GM19463 (cell line): ENCODE data around the gene PPP1R12B.
A peak's percentile ranks its signal among the peaks of the same experiment; 100 is the strongest.
"Not testable (repeated sequence)": the region's sequence is repeated elsewhere in the genome, so short reads cannot be mapped to it uniquely, and the experiment has no call there.

Source experiments
- ATAC-seq: cut with Tn5 transposase; IDR thresholded peaks from one replicate; pipeline ENCODE4 v1.9.1; 2021; ENCODE audit warnings: mild to moderate bottlenecking, moderate library complexity; ENCODE audit not compliant: unreplicated experiment

PPP1R12B gene

DNA sequence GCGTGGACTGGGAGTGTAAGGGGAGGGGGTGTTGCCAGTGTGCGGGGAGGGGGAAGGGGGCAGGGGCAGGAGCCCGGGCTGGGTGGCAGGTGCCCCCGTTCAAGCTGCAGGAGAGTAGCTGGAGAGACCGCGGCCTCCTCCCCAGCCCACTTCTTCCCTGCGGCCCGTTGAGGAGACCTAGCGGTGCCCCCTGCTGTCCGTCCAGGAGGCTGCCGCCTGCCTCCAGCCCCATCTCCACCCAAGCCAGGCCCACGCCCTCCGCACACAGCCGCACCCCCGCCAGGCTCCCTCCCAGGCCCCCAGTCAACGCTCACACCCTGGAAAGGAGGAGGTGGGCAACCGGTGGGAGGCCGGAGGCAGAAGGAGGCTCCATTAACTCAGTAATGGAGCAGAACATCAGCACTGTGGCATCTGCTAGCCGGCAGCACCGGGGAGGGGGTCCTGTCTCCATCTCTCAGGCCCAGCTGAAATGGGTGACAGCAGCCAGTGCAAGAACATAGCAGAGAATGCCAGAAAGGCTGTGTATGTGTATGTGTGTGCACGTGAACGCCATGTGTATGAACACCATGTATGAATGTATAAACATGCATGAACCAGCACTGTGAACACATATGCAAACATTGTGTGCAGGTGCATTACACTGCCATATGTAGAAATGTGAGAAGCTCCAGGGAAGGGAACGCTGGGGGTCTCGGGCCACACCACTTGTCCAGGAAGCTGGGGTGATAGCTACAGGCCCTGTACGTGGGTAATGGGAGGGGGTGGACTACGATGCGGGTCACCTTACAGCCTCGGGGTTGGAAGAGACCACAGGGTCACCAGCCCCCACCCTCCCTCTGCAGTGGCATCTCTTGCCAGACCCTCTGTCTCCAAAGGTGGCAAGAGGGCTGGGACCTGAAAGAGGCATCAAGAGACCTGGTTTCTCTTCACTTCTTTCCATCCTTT, 277.2 kb downstream of the PPP1R12B start:
- peak; percentile 76 for ATAC-seq

GRCh38 chr1:202627036-202627435, 278.5 kb downstream of the PPP1R12B start:
- ATAC-seq = not testable (repeated sequence)

- ATAC-seq = no peak
Measured at GRCh38 chr1:202627841-202628565, 279.5 kb downstream of the PPP1R12B start.

DNA sequence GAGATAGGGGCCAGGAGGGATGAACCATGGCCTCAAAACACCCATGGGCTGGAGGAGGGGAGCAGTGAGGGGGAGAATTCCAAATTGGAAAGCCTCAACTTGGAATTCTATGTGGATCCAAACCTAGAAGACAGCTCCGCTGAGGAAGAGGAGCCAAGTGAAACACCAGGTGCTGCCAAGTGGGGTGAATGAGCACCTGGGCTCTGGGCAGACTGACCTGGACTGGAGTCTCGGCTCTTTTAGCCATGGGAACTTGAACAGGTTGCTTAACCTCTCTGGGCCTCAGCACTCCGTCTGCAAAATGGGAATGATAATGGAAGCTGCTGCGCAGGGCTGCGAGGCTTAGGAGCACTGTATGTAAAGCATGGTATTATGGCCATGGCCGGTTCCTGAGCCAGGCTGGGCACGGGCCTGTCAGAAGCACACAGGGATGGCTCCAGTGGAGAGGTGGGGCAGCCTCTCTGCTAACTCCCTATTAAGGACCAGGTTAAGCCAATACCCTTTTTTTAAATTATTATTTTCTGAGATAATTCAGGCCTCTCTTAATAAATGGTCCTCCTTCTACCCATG, 280.2 kb downstream of the PPP1R12B start:
- no peak for ATAC-seq

DNA sequence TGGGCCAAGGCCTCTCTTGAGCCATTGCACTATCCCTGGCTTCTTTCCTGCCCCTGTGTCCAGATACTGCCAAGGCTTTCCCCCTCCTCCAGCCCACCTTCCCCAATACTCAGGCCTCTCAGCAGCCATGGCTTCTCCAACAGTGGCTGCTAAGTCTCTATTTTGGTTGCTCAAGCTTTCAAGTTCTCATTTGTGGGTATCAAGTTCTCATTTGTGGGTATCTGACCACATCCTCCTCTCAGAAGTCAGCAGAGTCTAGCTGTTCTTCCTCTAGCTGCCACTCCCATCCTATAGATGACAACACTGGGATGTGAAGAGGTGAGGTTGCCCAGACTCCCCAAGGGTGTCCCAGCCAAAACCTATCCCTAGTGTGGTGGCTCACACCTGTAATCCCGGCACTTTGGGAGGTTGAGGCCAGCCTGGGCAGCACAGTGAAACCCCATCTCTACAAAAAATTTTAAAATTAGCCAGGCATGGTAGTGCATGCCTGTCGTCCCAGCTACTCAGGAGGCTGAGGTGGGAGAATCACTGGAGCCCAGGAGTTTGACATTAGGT, 280.8 kb downstream of the PPP1R12B start:
- ATAC-seq = peak; percentile 71

DNA sequence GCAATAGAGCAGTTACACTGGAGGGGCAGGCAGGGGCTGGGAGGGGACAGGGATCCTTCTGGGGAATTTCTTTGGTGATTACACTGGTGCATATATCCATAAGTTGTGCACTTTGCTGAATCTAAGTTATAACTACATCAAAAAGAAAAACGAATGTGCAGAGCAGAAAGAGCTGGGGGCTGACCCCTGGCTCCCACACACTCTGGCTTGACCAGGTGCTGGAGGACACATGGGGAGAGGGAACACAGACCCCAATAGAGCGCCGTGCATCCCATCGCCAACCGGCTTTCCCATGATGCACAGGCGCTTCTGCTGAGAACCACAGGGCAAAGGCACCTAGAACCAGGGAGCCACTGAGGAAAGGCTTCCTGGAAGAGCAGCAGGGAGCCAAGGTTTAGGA, 281.6 kb downstream of the PPP1R12B start:
- not testable (repeated sequence) for ATAC-seq

DNA sequence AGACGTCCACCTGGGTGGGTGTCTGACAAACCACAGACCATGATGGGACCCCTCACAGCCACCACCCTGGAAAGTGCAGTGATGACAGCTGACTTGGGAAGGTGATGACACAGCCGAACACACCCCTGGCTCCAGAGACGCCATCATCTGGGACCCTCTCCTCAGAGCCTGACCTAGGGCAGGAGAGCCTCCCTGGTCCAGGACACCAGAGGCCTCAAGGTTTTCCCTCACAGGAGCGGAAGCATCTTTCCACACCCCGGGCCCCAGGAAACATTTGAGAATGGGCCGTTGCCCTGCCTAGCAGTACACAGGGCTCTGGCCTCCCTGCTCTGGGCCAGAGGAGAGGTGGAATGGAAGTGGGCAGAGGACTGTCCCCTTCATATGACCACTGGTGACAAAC, 282.0 kb downstream of the PPP1R12B start:
- ATAC-seq = no peak

GRCh38 chr1:202631076-202631923, 282.8 kb downstream of the PPP1R12B start:
- no peak for ATAC-seq

- ATAC-seq = no peak
Measured at GRCh38 chr1:202632241-202632640, 283.7 kb downstream of the PPP1R12B start.

- ATAC-seq = not testable (repeated sequence)
Measured at GRCh38 chr1:202636171-202636570, 287.7 kb downstream of the PPP1R12B start.

DNA sequence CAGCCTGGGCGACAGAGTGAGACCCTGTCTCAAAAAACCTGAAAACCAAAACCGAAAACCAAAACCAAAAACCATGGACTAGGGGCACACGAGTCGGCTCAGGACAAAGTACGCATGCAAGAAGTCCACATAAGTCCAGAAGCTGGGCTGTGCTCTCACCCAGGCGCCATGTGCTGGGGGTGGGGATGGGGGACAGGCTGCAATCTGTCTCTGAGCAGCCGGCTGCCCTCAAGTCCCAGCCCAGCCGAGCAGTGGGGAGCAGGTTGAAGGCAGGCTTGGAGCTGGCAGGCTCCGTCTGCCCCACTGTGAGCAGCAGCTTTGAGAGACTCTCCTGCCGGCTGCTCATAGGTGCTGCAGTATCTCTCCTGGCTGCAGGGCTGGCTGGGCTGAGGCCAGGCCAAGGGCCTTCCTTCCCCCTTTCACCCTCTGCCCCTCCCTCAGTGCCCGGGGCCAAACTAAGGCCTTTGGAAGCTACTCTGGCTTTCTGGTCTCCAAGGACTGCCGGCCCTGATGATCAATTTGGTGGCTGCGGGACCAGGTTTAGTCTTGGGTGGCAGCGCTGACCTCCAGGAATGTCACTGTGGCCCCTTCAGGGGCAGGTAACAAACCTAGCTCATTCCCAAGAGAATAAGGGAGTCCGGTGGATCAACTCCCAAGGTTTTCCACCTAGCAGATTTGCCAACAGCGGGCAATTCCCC, 289.0 kb downstream of the PPP1R12B start:
- ATAC-seq = not testable (repeated sequence)

- ATAC-seq = no peak
Measured at GRCh38 chr1:202638019-202638700, 289.7 kb downstream of the PPP1R12B start.

DNA sequence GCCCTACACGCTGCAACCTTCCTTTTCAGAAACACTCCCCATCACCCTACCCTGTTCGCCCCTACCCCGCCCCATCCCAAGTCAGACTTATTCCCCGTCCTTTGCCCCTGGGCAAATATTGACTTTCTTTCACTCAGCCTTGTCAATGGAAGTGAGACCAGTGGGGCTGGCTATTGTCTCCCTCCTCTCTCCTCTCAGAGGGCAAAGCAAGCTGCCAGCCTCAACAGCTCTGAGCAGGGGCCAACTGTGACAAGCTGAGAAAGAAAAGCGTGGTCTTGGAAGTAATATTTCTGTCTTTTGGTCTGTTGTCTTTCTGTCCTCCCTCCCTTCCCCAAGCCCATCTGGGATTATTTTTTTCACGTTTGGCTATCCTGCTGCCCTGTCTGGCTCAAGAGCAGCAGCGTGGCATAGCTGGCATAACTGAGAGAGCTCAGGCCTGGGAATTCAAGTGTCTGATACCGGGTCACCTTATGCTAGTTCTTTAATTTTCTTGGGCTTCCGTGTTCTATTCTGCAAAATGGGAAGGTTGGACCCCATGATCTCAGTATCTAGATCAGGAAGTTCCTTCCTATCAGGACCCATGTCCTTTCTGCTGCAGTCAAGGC, 290.3 kb downstream of the PPP1R12B start:
- ATAC-seq = not testable (repeated sequence)

DNA sequence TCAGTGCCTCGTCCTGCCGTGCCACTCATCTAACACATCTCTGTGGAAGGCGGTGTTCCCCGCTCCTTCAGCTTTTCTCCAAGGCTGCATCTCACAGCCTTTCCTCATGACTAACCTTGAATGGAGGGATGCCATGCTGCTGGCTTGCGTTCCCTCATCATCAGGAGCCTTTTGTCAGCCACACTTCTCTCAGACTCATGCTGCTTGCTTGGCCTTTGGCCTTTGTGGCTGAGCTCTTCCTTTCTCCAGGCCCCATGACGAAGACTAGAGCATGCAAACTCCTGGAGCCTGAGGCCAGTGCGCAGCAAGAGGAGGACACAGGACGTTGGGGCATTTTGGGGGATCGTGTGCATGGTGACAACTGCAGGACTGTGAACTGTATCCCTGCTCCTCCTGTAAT, 291.0 kb downstream of the PPP1R12B start:
- ATAC-seq = no peak

DNA sequence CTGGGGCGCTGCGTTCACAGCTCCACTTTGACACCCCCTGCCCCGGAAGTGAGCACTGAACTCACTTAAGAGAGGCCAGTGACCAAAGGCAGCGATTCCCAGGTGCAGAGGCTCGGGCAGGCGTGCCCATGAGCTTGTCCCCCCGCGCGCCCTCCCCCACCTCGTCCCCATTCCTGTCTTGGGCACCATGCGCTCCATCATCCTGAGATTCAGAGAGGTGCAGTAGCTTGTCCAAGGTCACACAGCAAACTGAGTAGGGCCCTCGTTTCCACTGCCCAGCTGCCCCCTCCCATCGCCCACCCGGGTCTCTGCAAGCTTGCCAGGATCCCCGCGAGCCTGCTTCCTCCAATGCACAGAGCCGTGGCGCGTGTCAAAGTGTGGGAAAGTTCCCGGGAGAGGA, 293.7 kb downstream of the PPP1R12B start:
- ATAC-seq = no peak
